Mucosa of descending colon (tissue), 3 donors: Measurements from ENCODE around the gene SESN3. TPM values are rescaled to one million over a fixed set of nuclear protein-coding genes. Genes with fewer than 3 reads are reported as not detected.

Experiments
- ATAC-seq: fragments of 200-7000 bp; cut with Tn5 transposase; one replicate; pipeline ENCODE4 v1.9.1; 2020; ENCODE audit warnings: mild to moderate bottlenecking, moderate library complexity
- DNase-seq, 3 donors: peaks; one replicate each; pipeline ENCODE4 v3.0.0-alpha.2; 2020
- H3K36me3 ChIP-seq: fragments of 200-600 bp; one replicate; pipeline ENCODE4 v1.8.0; 2021; ENCODE audit warnings: low read depth, mild to moderate bottlenecking
- H3K4me1 ChIP-seq: fragments of 200-600 bp; one replicate; pipeline ENCODE4 v1.8.0; 2021; ENCODE audit warnings: low read depth, mild to moderate bottlenecking
- H3K4me3 ChIP-seq: fragments of 200-600 bp; one replicate; pipeline ENCODE4 v1.8.0; 2021; ENCODE audit warnings: mild to moderate bottlenecking
- H3K9me3 ChIP-seq: fragments of 200-600 bp; one replicate; pipeline ENCODE4 v1.8.0; 2021; ENCODE audit warnings: mild to moderate bottlenecking
- intact Hi-C, 2 donors: fragments of 100-400 bp; cut with DNase I in 1 of 2; cut with micrococcal nuclease in 1 of 2; formaldehyde crosslinking; loops; one replicate each; pipeline versions ENCODE4 v1.11.0 to v1.11.1; 2022; cut with DNase I, micrococcal nuclease
- total RNA-seq, 3 donors: library from RNA; stranded (reverse); fragmentation: NEBNext Ultra II Directional in 2 of 3; extraction: Animal tissue kit (Norgen Biotek cat#: 25700) in 2 of 3; gene quantifications; one replicate each; pipeline versions ENCODE4 v1.2.1 to v1.2.4, GENCODE V29; 2021 to 2023
- TF ChIP-seq, protein P1 (sequence below): fragments of 200-600 bp; IDR thresholded peaks from one replicate; pipeline ENCODE4 v1.8.0; 2022; ENCODE audit warnings: antibody characterized with exemption, mild to moderate bottlenecking
- donor health status: DM: no; HTN: no; CAD: no; lungs with moderate emphysema.
- donor health status: DM: no; HTN: no; CAD: no.
- donor health status: DM: no; HTN: yes; CAD: no.

SESN3 gene
- total RNA-seq, 3 donors from 2014 or later, result 13.8 to 26.1 (median 17.5) TPM

DNA sequence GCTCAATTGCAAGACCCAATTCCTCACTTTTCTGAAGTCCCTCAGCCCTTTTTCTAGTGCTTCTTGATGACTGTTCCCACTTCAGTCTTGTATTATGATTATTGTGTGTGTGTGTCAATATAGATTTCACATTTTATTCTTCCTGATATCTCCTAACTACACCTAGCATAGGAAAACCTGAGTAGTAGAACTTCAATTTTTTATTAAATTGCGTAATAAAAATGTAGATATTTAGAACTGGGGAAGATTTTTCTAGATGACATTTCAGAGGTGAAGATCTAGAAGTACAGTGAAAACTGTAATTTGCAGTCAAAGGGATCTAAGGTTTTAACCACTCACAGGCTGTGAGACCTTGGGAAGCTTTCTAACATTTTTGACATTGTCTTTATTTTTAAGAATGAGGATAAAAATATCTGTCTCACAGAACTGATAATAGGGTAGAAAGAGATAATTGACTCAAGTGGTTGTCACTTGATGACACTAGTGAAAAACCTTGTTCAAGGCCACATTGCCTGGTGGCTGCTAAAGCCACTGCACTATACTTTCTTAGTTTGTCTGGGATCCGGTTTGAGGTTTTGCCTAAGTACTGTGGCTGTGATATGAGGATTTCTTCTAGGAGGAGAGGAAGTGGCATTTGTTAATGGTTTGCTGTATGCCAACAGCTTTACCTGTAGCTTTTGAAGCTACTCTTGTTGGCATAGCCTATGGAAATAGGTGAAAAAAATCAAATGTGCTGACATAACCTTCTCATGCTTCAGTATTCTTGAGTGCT lies 32.2 kb upstream of the SESN3 start:
- H3K4me1 ChIP-seq, result no peaks in the 10 kb centered on the region
- DNase-seq (no peak), ATAC-seq (no peak)
- H3K36me3 ChIP-seq, result no peaks in the 10 kb centered on the region
- TF ChIP-seq, protein P1, sequence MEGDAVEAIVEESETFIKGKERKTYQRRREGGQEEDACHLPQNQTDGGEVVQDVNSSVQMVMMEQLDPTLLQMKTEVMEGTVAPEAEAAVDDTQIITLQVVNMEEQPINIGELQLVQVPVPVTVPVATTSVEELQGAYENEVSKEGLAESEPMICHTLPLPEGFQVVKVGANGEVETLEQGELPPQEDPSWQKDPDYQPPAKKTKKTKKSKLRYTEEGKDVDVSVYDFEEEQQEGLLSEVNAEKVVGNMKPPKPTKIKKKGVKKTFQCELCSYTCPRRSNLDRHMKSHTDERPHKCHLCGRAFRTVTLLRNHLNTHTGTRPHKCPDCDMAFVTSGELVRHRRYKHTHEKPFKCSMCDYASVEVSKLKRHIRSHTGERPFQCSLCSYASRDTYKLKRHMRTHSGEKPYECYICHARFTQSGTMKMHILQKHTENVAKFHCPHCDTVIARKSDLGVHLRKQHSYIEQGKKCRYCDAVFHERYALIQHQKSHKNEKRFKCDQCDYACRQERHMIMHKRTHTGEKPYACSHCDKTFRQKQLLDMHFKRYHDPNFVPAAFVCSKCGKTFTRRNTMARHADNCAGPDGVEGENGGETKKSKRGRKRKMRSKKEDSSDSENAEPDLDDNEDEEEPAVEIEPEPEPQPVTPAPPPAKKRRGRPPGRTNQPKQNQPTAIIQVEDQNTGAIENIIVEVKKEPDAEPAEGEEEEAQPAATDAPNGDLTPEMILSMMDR, result no peak
- H3K4me3 ChIP-seq, result no peak overlapping the region
- intact Hi-C loops, result no loop called here
- no peaks in the 10 kb centered on the region for H3K9me3 ChIP-seq

DNA sequence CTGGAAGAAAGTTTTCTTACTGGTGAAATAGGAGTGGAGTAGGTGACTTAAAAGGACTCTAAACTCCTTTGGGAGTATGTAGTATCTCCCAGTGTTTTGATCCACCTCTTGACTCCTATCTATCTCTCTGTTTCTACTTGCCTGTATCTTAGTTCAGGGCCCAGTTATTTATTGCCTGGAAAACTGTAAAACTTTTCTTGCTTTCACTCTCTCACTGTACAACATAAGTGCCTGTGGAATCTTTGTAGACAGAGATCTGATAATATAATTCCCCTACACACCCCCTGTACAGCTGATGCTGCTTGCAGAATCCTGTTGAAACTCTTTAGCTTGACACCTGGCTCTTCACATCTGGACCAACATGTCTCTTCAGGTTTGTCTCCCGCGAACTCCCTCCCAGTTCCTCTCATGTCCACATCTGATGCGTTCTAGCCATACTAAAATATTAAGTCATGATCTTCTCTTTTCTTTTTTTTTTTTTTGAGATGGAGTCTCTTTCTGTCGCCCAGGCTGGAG lies 26.5 kb upstream of the SESN3 start:
- ATAC-seq, result no peak
- H3K36me3 ChIP-seq, result no peaks in the 10 kb centered on the region
- H3K4me1 ChIP-seq, result peaks cover 11% of the 10 kb centered on the region
- no peaks in the 10 kb centered on the region for H3K9me3 ChIP-seq
- no peak overlapping the region for H3K4me3 ChIP-seq
- TF ChIP-seq, protein P1, result no peak
- no peak for DNase-seq
- intact Hi-C loops, result no loop called here

DNA sequence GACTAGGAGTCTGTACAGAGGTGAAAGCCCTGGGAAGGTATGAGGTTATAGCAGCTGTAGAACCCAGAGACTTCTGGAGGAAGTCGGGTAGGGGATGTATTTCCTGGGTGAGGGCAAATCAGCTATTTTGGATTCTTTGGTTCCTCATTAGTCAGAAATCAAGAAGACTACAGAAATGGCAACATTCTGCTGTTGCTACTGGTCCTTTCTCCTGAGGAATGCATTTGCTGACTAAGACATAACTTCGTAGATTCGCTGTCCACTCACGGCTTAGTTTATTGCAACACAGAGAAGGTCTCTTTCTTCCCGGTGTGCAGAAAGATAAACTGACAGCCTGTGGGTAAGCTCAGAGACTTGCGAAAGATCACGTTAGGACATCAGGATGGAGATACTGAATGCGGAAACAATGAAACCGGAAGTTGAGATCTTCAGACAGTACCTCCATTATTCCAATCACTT lies 25.3 kb upstream of the SESN3 start:
- DNase-seq (no peak), ATAC-seq (peak; percentile 34)
- Histone ChIP-seq H3K4me3 (no peak overlapping the region), H3K4me1 (peaks cover 11% of the 10 kb centered on the region), H3K9me3 (no peaks in the 10 kb centered on the region), H3K36me3 (no peaks in the 10 kb centered on the region)
- intact Hi-C loops, result no loop called here
- TF ChIP-seq, protein P1, result no peak

DNA sequence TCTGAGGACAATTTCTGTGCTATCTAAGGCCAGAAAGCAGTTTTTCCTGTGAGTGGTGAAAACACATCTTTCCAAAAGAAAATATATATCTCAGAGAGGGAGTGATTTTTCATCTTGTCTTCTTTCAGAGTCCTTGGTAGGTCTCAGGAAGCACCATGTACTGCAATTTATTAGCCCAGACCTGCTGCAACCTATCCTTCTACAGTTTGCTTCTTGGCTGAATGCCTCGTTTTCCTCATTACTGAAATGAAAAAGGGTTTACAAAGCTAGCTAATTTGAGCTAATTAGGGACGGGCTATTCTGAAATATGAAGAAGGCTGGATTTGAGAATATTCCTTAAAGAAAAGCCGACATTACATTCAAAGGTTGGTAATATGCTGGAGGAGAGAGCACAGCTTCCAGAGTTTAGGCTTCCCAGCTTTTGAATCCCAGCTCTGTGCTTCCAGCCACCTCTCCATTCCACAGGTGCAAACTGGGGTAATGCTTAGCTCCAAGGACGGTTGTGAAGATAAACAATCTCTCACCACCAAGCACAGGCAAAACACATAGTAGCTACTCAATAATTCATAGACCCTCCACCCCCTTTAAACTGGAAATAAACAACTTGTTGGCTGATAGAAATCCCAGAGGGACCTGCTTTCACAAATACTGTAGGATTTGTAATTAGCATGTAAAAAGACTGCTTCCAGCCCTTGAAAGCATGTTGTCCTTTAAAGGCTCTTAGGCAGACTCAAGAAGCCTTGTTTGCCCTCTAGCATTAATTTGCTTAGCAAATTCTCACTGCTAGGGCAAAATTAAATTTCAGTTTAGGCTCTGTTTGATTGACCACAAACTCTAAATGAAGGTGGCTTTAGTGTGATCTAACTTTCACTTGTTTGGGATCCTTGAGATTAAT lies 24.5 kb upstream of the SESN3 start:
- no peaks in the 10 kb centered on the region for H3K9me3 ChIP-seq
- ATAC-seq (no peak), DNase-seq (no peak)
- peaks cover 11% of the 10 kb centered on the region for H3K4me1 ChIP-seq
- H3K4me3 ChIP-seq, result no peak overlapping the region
- intact Hi-C loops, result no loop called here
- TF ChIP-seq, protein P1, result no peak
- no peaks in the 10 kb centered on the region for H3K36me3 ChIP-seq

DNA sequence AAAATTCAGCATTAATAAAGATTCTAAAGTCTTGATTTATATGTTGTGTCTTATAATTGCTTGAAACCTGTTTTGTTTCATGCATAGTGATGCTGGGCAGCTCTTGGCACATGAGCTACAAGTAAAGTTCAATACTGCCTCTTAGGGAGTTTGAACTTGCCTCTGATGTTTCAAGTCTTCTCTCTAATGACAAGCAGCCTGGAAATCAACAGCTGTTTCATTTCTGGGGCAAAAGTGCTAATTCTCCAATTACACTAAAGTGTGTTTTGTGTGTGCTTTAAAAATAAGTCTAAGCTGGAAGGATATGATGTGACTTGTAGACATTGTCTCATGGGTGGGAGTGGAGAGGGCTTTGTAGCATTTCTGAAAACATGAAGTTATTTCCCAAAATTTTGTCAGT lies 23.7 kb upstream of the SESN3 start:
- Histone ChIP-seq H3K36me3 (no peaks in the 10 kb centered on the region), H3K4me1 (peaks cover 11% of the 10 kb centered on the region), H3K4me3 (no peak overlapping the region), H3K9me3 (no peaks in the 10 kb centered on the region)
- no peak for DNase-seq
- intact Hi-C loops, result no loop called here
- TF ChIP-seq, protein P1, result no peak
- ATAC-seq, result no peak
